HG03575 (cell line): ENCODE measurements around the gene CD19.
"Not testable (repeated sequence)": the region's sequence is repeated elsewhere in the genome, so short reads cannot be mapped to it uniquely, and the experiment has no call there.

Source experiments
- ATAC-seq: cut with Tn5 transposase; IDR thresholded peaks from one replicate; pipeline ENCODE4 v1.9.1; 2021; ENCODE audit not compliant: unreplicated experiment, insufficient number of reproducible peaks, low FRiP score; ENCODE audit errors: extremely low read depth

Gene CD19

DNA sequence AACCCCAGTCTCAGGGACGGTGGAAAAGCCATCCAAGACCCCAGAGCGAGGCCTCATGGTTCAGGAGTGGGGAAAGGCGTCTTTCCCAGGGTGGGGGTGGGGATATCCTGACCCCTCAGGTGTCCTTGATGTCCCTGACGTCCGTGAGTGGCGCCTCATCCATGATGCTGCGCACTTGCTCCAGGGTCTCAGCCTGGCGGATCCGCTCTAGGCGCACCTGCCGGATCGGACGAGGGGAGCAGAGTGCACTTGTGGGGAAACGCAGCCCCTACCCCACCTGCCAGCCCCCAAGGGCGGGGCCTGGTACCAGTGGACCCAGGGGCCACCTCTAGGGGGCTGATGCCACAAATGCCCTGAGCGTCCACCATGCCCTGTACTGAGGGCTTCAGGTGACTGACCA lies 26.9 kb upstream of the CD19 start:
- no peak for ATAC-seq

DNA sequence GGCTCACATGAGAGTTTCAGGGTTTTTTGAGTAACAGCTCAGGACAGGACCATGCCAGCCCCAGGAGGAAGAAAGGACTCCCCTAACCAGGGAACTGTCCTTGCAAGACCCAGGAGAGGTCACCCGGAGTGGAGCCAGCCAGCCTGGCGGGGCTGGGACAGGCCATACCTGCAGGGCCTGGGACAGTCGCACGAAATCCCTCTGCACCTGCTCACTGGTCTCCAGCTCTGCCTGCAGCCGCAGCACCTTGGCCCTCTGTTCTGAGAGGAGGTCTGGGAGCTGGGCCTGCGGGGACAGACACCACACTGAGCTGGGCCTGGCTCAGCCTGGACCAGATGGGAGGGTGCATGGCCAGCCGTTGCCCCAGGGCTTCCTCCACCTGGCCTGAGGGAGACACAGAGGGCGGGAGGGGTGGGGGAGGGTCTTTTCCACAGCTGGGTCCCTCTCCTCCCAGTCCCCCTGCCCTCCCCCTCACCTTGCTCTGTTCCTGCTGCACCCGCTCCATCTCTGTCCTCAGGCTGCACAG lies 26.5 kb upstream of the CD19 start:
- no peak for ATAC-seq

DNA sequence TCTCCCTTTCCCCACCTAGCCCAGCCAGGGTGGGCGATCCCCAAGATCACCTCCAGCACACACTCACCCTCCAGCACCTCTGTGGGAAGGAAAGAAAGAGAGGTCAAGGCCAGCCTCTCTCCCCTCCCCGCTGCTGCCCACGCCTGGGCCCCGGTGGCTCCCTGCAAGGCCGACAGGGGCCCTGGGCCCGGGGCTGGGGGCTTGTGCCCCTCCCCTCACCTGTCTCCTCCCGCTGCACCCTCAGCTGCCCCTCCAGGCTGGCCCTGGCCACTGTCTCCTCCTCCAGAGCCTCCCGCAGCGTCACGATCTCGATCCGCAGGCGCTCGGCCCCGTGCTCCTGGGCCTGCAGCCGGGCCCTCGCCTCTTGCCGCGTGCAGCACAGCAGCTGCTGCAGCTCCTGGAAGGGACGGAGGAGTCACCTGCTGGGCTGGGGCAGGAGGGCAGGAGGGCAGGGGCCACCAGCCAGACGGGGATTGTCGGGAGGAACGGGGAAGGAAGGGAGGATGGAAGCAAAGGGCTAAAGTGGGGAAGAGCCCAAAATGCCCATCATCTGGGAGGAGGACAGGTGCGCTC lies 25.9 kb upstream of the CD19 start:
- ATAC-seq: no peak

DNA sequence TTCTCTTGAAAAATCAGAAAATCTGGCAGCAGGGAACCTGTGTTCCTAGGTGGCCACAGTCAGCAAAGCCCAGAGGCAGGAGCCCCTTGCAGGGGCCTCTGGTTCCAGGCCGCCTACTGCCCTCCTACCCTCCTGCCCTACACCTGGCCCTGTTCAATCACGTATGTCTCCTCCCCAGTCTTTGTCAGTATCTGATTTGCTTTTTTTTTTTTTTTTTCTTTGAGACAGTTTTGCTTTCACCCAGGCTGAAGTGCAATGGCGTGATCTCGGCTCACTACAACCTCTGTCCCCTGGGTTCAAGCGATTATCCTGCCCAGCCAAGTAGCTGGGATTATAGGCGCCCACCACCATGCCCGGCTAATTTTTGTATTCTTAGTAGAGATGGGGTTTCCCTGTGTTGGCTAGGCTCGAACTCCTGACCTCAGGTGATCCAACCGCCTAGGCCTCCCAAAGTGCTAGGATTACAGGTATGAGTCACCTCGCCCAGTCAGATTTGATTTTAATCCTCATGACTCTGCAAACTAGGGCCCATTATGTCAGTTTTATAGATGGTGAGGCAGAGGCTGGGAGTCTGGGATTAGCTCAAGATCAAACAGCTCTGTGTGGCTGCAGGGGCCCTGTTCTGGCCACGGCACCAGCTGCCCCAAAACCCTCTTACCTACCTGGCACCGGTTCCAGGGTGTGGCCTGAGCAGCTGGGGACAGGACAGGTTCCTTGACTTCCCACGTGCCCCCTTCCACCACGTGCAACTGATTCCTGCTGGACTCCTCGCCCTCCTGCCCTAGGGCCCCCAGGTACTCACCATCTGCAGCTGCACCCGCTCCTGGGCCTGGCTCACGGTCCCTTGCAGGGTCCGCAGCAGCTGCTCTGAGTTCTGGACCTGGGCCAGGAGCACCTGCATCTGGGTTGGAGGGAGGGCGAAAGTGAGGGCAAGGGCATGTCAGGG lies 21.4 kb upstream of the CD19 start:
- no peak for ATAC-seq

DNA sequence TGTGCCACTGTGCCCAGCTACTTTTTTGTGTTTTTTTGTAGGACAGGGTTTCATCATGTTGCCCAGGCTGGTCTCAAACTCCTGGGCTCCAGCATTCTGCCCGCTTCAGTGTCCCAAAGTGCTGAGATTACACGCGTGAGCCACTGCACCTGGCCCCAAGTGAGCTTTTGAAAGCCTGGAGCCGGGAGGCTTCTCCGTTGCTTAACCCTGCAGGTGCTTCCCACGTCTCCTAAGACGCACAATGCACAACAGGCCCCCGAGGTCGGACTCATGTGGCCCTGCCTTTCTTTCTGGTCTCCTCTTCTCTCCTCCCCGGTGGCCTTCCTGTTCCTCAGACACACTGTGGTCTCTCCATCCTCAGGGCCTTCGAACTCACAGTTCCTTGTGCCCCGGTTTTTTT lies 19.2 kb upstream of the CD19 start:
- no peak for ATAC-seq

DNA sequence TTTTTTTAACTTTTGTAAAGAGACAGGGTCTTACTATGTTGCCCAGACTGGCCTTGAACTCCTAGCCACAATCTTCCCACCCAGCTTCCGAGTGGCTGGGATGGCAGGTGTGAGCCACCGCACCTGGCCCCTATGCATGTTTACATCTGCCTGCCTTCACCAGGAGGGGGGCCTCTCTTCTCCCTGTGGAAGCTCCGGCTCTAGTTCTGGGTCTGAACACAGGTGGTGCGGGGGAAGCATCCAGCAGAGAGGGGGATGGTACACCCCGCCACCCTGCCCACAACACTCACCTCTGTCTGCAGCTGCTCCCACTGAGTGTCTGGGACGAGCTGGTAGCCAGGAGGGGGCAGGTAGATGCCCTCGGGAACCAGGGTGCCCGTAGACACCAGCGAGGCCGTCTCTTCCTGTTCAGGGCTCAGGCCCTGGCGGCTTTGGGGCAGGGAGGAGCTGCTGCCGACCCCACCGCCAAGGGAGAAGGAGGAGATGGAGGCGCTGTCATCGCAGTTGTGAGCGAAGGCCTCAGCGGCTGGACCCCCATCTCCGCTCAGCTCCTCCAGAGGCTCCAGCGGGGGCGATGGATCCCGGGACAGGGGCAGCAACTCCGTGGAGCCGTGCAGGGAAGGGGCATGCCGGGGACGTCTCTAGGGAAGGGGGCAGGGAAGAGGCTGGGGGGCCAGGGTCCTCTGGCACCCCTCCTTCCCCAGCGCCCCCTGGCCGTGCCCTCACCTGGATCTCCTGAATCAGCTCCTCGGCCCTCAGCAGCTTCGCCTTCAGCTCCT lies 17.6 kb upstream of the CD19 start:
- ATAC-seq: no peak

DNA sequence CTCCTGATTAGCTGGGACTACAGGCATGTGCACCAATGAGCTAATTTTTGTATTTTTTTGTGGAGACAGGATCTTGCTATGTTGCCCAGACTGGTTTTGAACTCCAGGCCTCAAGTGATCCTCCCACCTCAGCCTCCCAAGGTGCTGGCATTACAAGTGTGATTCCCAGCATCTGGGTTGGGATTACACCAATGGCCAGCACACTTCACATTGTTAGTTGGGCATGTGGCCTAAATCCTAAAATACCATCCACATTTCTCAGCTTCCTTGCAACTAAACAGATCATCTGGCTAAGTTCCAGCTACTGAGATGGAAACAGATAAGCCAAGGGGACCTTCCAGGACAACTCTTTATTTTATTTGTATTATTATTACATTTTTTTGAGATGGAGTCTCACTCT lies 16.6 kb upstream of the CD19 start:
- ATAC-seq: no peak

DNA sequence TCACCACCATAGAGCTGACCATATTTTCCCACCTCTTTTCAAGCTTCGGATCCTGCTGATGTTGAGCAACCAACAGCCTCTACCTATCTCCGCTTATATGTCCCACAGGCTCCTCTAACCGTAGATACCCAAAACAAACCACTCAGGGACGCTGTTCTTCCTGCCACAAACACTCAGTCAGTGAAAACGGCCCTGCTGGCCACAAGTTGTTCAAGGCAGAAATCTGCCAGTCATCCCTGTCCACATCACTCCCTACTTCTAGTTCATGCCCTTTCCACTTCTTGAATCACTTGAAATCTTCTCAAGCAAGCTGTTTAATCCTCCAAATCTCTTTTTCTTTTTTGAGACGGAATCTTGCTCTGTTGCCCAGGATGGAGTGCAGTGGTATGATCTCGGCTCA lies 14.7 kb upstream of the CD19 start:
- ATAC-seq: no peak

DNA sequence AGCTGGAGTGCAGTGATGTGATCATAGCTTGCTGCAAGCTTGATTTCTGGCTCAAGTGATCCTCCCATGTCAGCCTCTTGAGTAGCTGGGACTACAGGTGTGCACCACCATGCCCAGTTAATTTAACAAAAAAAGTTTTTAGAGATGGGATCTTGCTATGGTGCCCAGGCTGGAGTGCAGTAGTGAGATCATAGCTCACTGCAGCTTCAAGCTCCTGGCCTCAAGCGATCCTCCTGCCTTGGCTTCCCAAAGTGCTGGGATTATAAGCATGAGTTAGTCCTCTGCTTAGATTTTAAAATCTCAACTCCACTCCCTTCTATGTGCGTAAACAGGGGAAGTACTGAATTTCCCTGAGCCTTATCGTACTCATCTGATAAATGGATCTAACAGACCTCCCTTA lies 13.1 kb upstream of the CD19 start:
- ATAC-seq: no peak

DNA sequence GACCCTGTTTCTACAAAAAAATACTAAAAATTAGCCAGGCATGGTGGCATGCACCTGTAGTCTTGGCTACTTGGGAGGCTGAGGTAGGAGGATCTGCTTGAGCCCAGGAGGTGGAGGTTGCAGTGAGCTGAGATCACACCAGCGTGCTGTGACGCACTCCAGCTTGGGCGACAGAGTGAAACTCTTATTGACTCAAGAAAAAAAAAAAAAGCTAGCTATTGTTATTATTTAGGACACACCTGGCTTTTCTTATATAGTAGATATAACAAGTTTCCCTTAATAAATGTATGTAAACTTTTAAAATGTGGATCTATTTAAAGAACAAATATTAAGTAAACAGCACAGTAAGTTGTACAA lies 8.6 kb upstream of the CD19 start:
- no peak for ATAC-seq

DNA sequence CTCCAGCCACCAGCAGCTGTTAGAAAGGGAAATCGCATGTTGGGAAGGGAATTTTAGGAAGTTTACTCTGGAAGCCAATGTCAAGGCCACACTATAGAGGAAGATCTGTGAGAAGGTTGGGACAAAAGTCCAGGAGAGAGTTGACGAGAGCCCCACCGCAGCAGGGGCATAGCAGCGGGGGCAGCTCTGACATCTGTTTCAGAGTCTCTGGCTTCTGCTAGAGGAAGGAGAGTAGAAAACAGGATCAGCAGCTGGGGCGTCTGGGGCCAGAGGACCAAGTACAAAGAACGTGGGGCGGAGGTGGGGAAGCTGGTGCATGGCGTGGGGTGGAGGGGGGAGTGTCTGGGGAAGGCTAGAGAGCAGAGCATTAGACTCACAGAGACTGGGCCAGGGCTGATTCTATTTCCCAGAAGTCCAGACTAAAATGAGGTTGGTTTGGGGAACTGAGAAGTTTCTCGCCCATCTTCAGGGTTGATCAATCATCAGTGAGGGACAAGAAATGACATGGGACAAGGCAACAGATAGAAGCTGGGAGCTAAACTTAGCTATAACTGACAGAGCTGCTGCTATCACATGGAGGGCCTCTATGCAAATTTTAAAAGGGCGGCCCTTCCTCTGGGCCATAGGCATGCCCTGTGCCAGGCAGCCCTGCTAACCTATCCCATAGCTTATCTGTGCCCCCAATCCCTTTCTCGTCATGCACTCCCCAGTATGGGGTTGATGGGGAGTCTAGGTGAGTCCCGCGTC lies 7.9 kb upstream of the CD19 start:
- peak; percentile 33 for ATAC-seq

DNA sequence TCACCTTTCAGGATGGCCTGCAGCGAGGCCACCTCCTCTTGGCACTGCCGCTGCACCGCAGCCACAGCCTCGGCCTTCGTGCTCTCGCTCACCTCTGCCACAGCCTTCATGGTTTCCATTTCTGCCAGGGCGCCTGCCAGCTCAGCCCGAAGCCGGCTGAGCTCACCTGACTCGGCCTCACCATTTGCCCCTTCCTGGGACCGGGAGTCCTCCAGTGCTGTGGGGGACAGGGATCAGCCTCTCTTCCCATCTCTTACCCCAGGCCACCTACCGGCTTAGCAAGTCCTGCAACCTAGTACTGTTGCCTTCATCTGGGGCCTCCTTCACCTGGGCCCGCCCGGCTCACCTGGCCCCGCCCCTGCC lies 7.4 kb upstream of the CD19 start:
- ATAC-seq: no peak

DNA sequence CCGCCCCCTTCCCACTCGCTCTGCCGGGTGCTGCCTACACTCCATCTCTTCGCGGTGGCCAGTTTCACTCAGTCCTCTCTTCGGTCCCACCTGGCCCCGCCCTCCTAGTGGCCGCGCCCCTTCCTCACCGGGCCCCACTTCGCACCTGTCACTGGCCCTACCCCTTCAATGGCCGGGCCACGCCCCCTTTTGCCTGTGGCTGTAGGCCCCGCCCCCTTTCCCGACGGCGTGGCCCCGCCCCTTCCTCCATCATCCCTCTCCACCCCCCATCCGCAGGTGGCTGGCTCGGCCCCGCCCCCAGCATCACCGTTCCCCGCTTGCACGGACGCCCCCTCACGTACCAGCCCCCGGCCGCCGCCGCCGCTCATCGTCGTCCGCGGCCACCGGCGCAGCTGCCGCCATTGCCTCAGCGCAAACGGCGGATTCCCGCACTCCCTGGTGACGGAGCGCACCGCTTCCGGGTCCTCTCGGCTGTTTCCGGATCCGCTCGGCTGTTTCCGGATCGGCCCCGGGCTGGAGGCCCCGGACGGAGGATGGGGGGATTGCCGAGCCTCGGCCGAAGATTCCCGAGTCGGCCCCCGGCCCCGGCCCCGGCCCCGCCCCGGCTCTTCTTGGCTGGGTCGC lies 6.9 kb upstream of the CD19 start, which contains the start of gene RABEP2:
RABEP2 (minus strand) TSS at position 477 of the 624 bp plus-strand sequence; CDS start at position 402, 75 bp downstream.
- ATAC-seq: no peak

DNA sequence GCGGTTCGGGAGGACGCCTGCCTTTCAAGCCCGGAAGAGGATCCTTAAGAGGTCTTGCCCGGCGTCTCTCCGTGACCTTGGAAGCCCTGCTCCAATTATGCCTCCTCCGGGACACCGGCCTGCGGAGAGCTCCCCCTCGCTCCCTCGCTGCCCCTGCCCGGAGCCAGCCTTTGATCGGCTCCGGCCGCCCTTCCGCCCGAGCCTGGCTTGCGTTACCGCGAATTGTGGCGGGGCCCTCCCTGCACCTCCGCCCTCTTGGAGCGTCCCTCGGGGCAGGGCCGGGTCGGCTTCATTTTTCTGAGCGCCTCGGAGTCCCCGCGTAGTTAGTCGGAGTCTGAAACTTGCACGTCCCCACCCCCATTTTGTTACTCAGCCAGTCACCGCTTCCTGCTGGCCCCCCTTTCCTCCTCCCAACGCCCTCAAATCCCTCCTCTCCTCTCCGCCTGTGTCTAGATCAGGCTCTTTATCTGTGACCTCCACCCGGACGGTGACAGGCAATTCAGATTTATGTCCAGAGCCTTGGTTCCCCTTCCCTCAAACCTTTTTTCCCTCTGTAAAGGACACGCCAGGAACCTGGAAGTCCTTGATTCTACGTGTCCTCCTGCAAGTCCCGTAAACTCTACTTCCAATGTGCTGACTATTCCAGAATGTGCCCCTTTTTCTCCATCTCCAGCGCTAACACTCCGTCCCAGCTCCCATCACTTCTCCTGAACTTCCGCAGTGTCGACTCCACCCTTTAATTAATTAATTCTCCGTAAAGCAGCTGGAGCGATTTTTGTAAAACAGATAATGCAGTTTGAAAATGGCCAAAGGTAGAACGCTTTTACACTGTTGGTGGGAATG lies 6.2 kb upstream of the CD19 start:
- ATAC-seq: no peak

DNA sequence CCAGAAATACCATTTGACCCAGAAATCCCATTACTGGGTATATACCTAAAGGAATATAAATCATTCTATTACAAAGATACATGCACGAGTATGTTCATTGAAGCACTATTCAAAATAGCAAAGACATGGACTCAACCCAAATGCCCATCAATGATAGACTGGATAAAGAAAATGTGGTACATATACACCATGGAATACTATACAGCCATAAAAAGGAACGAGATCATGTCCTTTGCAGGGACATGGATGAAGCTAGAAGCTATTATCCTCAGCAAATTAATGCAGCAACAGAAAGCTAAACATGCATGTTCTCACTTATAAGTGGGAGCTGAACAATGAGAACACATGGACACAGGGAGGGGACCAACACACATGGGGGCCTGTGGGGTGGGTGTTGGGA lies 5.5 kb upstream of the CD19 start:
- not testable (repeated sequence) for ATAC-seq

DNA sequence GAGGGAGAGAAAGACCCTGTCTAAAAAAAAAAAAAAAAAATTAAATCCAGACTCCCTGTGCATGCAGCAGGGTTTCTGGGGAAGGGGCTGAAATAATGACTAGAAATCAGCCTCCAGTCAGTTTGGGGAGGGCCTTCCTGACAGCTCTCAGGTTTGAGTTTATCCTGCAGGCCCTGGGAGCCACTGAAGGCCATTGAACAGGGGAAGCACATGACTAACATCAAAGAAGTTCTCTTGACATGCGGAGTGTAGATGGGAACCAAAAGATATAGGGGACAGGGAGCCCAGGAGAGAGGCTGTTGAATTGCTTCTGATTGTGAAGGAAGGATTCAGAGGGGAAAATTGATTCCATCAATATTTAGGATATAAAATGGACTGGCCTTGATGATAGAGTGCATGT lies 4.0 kb upstream of the CD19 start:
- ATAC-seq: no peak

DNA sequence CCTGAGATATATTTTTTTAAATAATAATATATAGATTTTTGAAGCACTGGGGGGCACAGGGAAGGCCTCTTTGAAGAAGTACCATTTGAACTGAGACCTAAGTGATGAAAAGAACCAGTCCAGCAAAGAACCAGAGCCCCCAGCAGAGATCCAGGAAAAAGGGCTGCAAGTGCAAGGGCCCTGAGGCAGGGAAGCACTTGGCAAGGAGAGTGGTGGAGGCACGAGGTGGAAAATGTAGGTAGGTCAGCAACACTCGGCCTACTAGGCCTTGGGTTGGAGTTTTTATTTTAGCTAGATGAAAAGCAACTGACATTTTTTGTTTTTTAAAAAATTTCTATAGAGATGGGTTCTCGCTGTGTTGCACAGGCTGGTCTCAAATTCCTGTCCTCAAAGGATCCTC lies 1.6 kb upstream of the CD19 start:
- ATAC-seq: no peak

DNA sequence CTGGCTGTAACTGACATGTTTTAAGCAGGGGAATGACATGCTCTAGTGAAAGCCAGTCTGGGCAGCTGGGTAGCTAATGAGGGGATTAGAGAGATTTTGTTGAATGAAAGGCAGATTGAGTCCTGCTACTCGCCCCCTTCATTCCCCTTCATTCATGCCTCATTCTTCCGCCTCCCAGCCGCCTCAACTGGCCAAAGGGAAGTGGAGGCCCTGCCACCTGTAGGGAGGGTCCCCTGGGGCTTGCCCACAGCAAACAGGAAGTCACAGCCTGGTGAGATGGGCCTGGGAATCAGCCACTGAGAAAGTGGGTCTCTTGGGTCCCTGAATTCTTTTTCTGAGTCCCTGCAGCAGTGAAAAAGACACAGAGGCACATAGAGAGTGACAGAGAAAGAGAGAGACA lies 1.1 kb upstream of the CD19 start:
- no peak for ATAC-seq
